Fibroblast of skin of left quadriceps (primary cell): Measurements from ENCODE around the gene RBP5.

ENCODE experiments used
- DNase-seq, 2 experiments: peaks; one replicate each; pipeline ENCODE4 v3.0.0-alpha.2; 2013; ENCODE audit warnings: low read depth in 2 of 2

RBP5 gene

GRCh38 chr12:7145671-7146070 is 17.0 kb upstream of the RBP5 start:
- DNase-seq, result no peak

GRCh38 chr12:7144414-7145120 is 15.9 kb upstream of the RBP5 start:
- peak in 1 of 2 experiments; percentile 7 for DNase-seq

GRCh38 chr12:7143564-7143963 is 14.9 kb upstream of the RBP5 start:
- no peak for DNase-seq

GRCh38 chr12:7142809-7143465 is 14.2 kb upstream of the RBP5 start:
- DNase-seq, result no peak

- DNase-seq, result peak in 1 of 2 experiments; percentile 10
Measured at GRCh38 chr12:7142056-7142644, 13.5 kb upstream of the RBP5 start.

GRCh38 chr12:7141351-7142005 is 12.8 kb upstream of the RBP5 start:
- DNase-seq, result no peak

GRCh38 chr12:7139200-7139599 is 10.5 kb upstream of the RBP5 start:
- no peak for DNase-seq

GRCh38 chr12:7137908-7138307 is 9.2 kb upstream of the RBP5 start:
- DNase-seq, result no peak

- no peak for DNase-seq
Measured at GRCh38 chr12:7136676-7137075, 8.0 kb upstream of the RBP5 start.

- no peak for DNase-seq
Measured at GRCh38 chr12:7136071-7136470, 7.4 kb upstream of the RBP5 start.

- DNase-seq, result no peak
Measured at GRCh38 chr12:7134396-7135166, 5.9 kb upstream of the RBP5 start.

- no peak for DNase-seq
Measured at GRCh38 chr12:7131502-7131866, 2.8 kb upstream of the RBP5 start.

- DNase-seq, result no peak
Measured at GRCh38 chr12:7130701-7131501, 2.2 kb upstream of the RBP5 start.

- DNase-seq, result peak in 1 of 2 experiments; percentile 51
Measured at GRCh38 chr12:7129872-7130691, 1.4 kb upstream of the RBP5 start, which contains the start of gene CLSTN3. TSS of gene CLSTN3 (plus strand) at chr12:7130371. CDS start at chr12:7130649, 278 bp downstream.

- DNase-seq, result no peak
Measured at GRCh38 chr12:7129287-7129871, 690 bp upstream of the RBP5 start.

GRCh38 chr12:7127916-7128626 is 618 bp downstream of the RBP5 start:
- no peak for DNase-seq

GRCh38 chr12:7125632-7126227 is 3.0 kb downstream of the RBP5 start:
- no peak for DNase-seq

- DNase-seq, result no peak
Measured at GRCh38 chr12:7123806-7124522, 4.7 kb downstream of the RBP5 start.
